NCI-H2107 treated with DMSO at 0.1 percent for 48 hours (cell line): ENCODE results near the gene MOB3A.

ENCODE experiments used
- DNase-seq: peaks from one replicate; lab custom pipeline; 2025; ENCODE audit not compliant: unreplicated experiment; lab: John Stamatoyannopoulos, UW

Gene MOB3A

GRCh38 chr19:2126879-2127518 lies 30.9 kb upstream of the MOB3A start:
- DNase-seq, result no peak

- DNase-seq, result no peak
Measured at GRCh38 chr19:2123682-2124387, 27.7 kb upstream of the MOB3A start.

GRCh38 chr19:2122982-2123381 lies 26.9 kb upstream of the MOB3A start:
- DNase-seq, result no peak

- DNase-seq, result no peak
Measured at GRCh38 chr19:2122251-2122650, 26.1 kb upstream of the MOB3A start.

- DNase-seq, result no peak
Measured at GRCh38 chr19:2121416-2122051, 25.4 kb upstream of the MOB3A start.

GRCh38 chr19:2120821-2121220 lies 24.7 kb upstream of the MOB3A start:
- no peak for DNase-seq

- no peak for DNase-seq
Measured at GRCh38 chr19:2119921-2120785, 24.0 kb upstream of the MOB3A start.

- no peak for DNase-seq
Measured at GRCh38 chr19:2118438-2118837, 22.3 kb upstream of the MOB3A start.

GRCh38 chr19:2117215-2117960 lies 21.3 kb upstream of the MOB3A start:
- DNase-seq, result no peak

GRCh38 chr19:2116507-2116906 lies 20.4 kb upstream of the MOB3A start:
- no peak for DNase-seq

- DNase-seq, result no peak
Measured at GRCh38 chr19:2115911-2116426, 19.8 kb upstream of the MOB3A start.

- no peak for DNase-seq
Measured at GRCh38 chr19:2115324-2115723, 19.2 kb upstream of the MOB3A start.

- no peak for DNase-seq
Measured at GRCh38 chr19:2114821-2115220, 18.7 kb upstream of the MOB3A start.

GRCh38 chr19:2114218-2114617 lies 18.1 kb upstream of the MOB3A start:
- no peak for DNase-seq

- no peak for DNase-seq
Measured at GRCh38 chr19:2113439-2114211, 17.5 kb upstream of the MOB3A start.

GRCh38 chr19:2112516-2113320 lies 16.6 kb upstream of the MOB3A start:
- DNase-seq, result no peak

- no peak for DNase-seq
Measured at GRCh38 chr19:2111886-2112285, 15.8 kb upstream of the MOB3A start.

- no peak for DNase-seq
Measured at GRCh38 chr19:2111425-2111824, 15.3 kb upstream of the MOB3A start.

GRCh38 chr19:2110822-2111221 lies 14.7 kb upstream of the MOB3A start:
- no peak for DNase-seq
